ENCODE data around the gene RNF19B. TPM values are rescaled to one million over a fixed set of nuclear protein-coding genes. Genes with fewer than 3 reads are reported as not detected.

RNF19B gene
- polyA plus RNA-seq, 2 of the 4 experiments (the other 2 are of a cell fraction): 9.9 to 22.6 TPM

DNA sequence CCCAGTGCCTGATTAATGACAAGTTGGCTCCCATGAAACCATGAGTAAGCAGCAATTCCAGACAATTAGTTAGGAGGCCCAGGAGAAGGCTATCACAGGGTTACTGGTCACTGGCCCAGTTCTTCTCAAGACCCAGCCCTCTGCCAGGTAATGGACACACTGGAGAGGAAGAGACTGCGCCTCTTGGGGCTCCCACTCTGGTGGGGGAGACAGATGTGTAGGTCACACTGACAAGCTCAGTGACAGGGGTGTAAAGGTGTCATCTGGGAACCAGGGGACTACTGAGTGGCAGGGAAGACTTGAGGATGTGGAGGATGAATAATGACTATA, 73.4 kb downstream of the RNF19B start (continued):
- TF ChIP-seq USF2 (IDR thresholded peaks at IDR 0.05) (no peak), JUN (IDR thresholded peaks at IDR 0.05) (no peak), EHF (CRISPR knock-in tag; IDR thresholded peaks at IDR 0.05) (no peak), CHD2 (IDR thresholded peaks at IDR 0.05; ENCODE audit: low read length, partially characterized antibody) (no peak), RNF2 (IDR thresholded peaks at IDR 0.05; ENCODE audit: borderline replicate concordance, low read depth) (no peak), ZC3H11A (IDR thresholded peaks at IDR 0.05) (no peak), CEBPB (IDR thresholded peaks at IDR 0.05) (no peak), FOSB (CRISPR knock-in tag; IDR thresholded peaks at IDR 0.05) (no peak)

- FAIRE-seq (no peak), DNase-seq (ENCODE audit: low read depth in 1 of 2, low spot score in 1 of 2) (no peak), ATAC-seq (no peak)
- Histone ChIP-seq H3K4me2 (no peak overlapping the region), H3K9me3 (no peaks in the 10 kb centered on the region), H3K4me1 (0 out of 3 replicates have a peak, but pooled peaks cover 7% of the 10 kb centered on the region), H3K4me3 (no peak overlapping the region), H3K27ac (no peak overlapping the region)
- ChIA-PET CTCF (interaction anchor here (0.9 to 2.6 kb wide), 11 partner anchors 9 to 370 kb away, joined by 3 to 12 read pairs (median 5); no protein-coding TSS in a partner anchor), POLR2A (no interaction called here)
- TF ChIP-seq CBX2 (IDR thresholded peaks at IDR 0.05; ENCODE audit: borderline replicate concordance, low read depth) (no peak), USF2 (IDR thresholded peaks at IDR 0.05) (no peak), RCOR1 (IDR thresholded peaks at IDR 0.05; ENCODE audit: low read depth, low read length) (no peak), MAZ (IDR thresholded peaks at IDR 0.05; ENCODE audit: borderline replicate concordance, low read depth, low read length) (no peak), HOXB13 (CRISPR knock-in tag; IDR thresholded peaks at IDR 0.05; ENCODE audit: low read depth) (no peak), EP300 (IDR thresholded peaks at IDR 0.05) (no peak), ZNF302 (CRISPR knock-in tag; IDR thresholded peaks at IDR 0.05) (no peak), CHD2 (IDR thresholded peaks at IDR 0.05; ENCODE audit: low read length, partially characterized antibody) (no peak), JUN (IDR thresholded peaks at IDR 0.05) (no peak), KDM5A (IDR thresholded peaks at IDR 0.05) (no peak)
- TF ChIP-seq, protein P1, sequence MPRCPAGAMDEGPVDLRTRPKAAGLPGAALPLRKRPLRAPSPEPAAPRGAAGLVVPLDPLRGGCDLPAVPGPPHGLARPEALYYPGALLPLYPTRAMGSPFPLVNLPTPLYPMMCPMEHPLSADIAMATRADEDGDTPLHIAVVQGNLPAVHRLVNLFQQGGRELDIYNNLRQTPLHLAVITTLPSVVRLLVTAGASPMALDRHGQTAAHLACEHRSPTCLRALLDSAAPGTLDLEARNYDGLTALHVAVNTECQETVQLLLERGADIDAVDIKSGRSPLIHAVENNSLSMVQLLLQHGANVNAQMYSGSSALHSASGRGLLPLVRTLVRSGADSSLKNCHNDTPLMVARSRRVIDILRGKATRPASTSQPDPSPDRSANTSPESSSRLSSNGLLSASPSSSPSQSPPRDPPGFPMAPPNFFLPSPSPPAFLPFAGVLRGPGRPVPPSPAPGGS (IDR thresholded peaks at IDR 0.05): no peak
- WGBS (ENCODE audit: missing lambda C conversion rate): 29% methylated on average over 5 of the region's 7 CpGs
Measured at GRCh38 chr1:32890516-32891240, 73.9 kb downstream of the RNF19B start.

- ChIA-PET CTCF (interaction anchor here (1.4 to 5.3 kb wide), 5 partner anchors 9 to 196 kb away, joined by 3 to 30 read pairs (median 5); no protein-coding TSS in a partner anchor), POLR2A (no interaction called here)
- TF ChIP-seq ZC3H11A (IDR thresholded peaks at IDR 0.05) (no peak), FOSB (CRISPR knock-in tag; IDR thresholded peaks at IDR 0.05) (no peak), TFCP2L1 (CRISPR knock-in tag; IDR thresholded peaks at IDR 0.05) (no peak), MAFK (IDR thresholded peaks at IDR 0.05; ENCODE audit: partially characterized antibody) (no peak), NFE2L2 (conservative IDR thresholded peaks at IDR 0.05; ENCODE audit: low read length) (no peak), SREBF2 (IDR thresholded peaks at IDR 0.05) (no peak), RARB (CRISPR knock-in tag; IDR thresholded peaks at IDR 0.05) (no peak), ZNF302 (CRISPR knock-in tag; IDR thresholded peaks at IDR 0.05) (no peak), HOXA7 (CRISPR knock-in tag; IDR thresholded peaks at IDR 0.05) (no peak), ZSCAN20 (CRISPR knock-in tag; IDR thresholded peaks at IDR 0.05) (no peak), MAZ (IDR thresholded peaks at IDR 0.05; ENCODE audit: borderline replicate concordance, low read depth, low read length) (no peak), ATOH8 (CRISPR knock-in tag; IDR thresholded peaks at IDR 0.05; ENCODE audit: low read depth) (no peak), EHF (CRISPR knock-in tag; IDR thresholded peaks at IDR 0.05) (no peak), PHF8 (IDR thresholded peaks at IDR 0.05; ENCODE audit: borderline replicate concordance, low read depth) (no peak), SMC3 (IDR thresholded peaks at IDR 0.05) (no peak)
- TF ChIP-seq, protein P2, sequence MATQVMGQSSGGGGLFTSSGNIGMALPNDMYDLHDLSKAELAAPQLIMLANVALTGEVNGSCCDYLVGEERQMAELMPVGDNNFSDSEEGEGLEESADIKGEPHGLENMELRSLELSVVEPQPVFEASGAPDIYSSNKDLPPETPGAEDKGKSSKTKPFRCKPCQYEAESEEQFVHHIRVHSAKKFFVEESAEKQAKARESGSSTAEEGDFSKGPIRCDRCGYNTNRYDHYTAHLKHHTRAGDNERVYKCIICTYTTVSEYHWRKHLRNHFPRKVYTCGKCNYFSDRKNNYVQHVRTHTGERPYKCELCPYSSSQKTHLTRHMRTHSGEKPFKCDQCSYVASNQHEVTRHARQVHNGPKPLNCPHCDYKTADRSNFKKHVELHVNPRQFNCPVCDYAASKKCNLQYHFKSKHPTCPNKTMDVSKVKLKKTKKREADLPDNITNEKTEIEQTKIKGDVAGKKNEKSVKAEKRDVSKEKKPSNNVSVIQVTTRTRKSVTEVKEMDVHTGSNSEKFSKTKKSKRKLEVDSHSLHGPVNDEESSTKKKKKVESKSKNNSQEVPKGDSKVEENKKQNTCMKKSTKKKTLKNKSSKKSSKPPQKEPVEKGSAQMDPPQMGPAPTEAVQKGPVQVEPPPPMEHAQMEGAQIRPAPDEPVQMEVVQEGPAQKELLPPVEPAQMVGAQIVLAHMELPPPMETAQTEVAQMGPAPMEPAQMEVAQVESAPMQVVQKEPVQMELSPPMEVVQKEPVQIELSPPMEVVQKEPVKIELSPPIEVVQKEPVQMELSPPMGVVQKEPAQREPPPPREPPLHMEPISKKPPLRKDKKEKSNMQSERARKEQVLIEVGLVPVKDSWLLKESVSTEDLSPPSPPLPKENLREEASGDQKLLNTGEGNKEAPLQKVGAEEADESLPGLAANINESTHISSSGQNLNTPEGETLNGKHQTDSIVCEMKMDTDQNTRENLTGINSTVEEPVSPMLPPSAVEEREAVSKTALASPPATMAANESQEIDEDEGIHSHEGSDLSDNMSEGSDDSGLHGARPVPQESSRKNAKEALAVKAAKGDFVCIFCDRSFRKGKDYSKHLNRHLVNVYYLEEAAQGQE (IDR thresholded peaks at IDR 0.05): no peak
- no peak for FAIRE-seq
- H3K27ac ChIP-seq: no peak overlapping the region
- H3K4me3 ChIP-seq: no peak overlapping the region
- WGBS (ENCODE audit: missing lambda C conversion rate): 66% methylated on average over 3 of the region's 3 CpGs
- H3K4me2 ChIP-seq: no peak overlapping the region
- DNase-seq (ENCODE audit: low read depth in 1 of 2, low spot score in 1 of 2): no peak
- ATAC-seq: no peak
- H3K4me1 ChIP-seq: peaks cover 7% of the 10 kb centered on the region; the same call in 1 of the 3 replicates
- no peaks in the 10 kb centered on the region for H3K9me3 ChIP-seq
Measured at GRCh38 chr1:32889731-32890278, 74.8 kb downstream of the RNF19B start.
